Inflammatory macrophage treated with lipopolysaccharide for 1 hour (primary cell): Measurements from ENCODE around the gene PRKAB1.

Source experiments
- DNase-seq, 2 donors: peaks; one replicate each; pipeline ENCODE4 v3.0.0-alpha.2; 2020 to 2022

The PRKAB1 gene

GRCh38 chr12:119664642-119665041 is 3.3 kb upstream of the PRKAB1 start:
- DNase-seq, result no peak

GRCh38 chr12:119665164-119665929 is 2.6 kb upstream of the PRKAB1 start:
- no peak for DNase-seq

GRCh38 chr12:119666226-119666795 is 1.6 kb upstream of the PRKAB1 start:
- DNase-seq, result peak; percentile 52 to 65

- peak; percentile 55 to 80 for DNase-seq
Measured at GRCh38 chr12:119666900-119667576, 895 bp upstream of the PRKAB1 start.

GRCh38 chr12:119668324-119668841 is 450 bp downstream of the PRKAB1 start:
- DNase-seq, result peak in 1 of 2 donors; percentile 13

GRCh38 chr12:119669744-119670472 is 2.0 kb downstream of the PRKAB1 start:
- DNase-seq, result no peak

GRCh38 chr12:119671070-119671469 is 3.1 kb downstream of the PRKAB1 start:
- DNase-seq, result no peak

- DNase-seq, result no peak
Measured at GRCh38 chr12:119672194-119672593, 4.3 kb downstream of the PRKAB1 start.

- DNase-seq, result no peak
Measured at GRCh38 chr12:119673634-119674033, 5.7 kb downstream of the PRKAB1 start.

- no peak for DNase-seq
Measured at GRCh38 chr12:119674560-119674959, 6.6 kb downstream of the PRKAB1 start.

GRCh38 chr12:119676022-119676421 is 8.1 kb downstream of the PRKAB1 start:
- no peak for DNase-seq

GRCh38 chr12:119676573-119676972 is 8.6 kb downstream of the PRKAB1 start:
- no peak for DNase-seq

- DNase-seq, result no peak
Measured at GRCh38 chr12:119678459-119678858, 10.5 kb downstream of the PRKAB1 start.

GRCh38 chr12:119679081-119679480 is 11.1 kb downstream of the PRKAB1 start:
- DNase-seq, result no peak

- no peak for DNase-seq
Measured at GRCh38 chr12:119679490-119679889, 11.6 kb downstream of the PRKAB1 start.

- DNase-seq, result no peak
Measured at GRCh38 chr12:119681111-119681510, 13.2 kb downstream of the PRKAB1 start.

- peak; percentile 35 to 70 for DNase-seq
Measured at GRCh38 chr12:119681728-119682638, 14.1 kb downstream of the PRKAB1 start.

- DNase-seq, result peak; percentile 81 to 93
Measured at GRCh38 chr12:119682639-119683252, 14.8 kb downstream of the PRKAB1 start.

GRCh38 chr12:119683413-119683812 is 15.5 kb downstream of the PRKAB1 start:
- DNase-seq, result no peak

- DNase-seq, result no peak
Measured at GRCh38 chr12:119683816-119684215, 15.9 kb downstream of the PRKAB1 start.

- DNase-seq, result no peak
Measured at GRCh38 chr12:119684711-119685369, 16.9 kb downstream of the PRKAB1 start.
